Stimulated activated CD4-positive, alpha-beta T cell treated with anti-CD3 and anti-CD28 coated beads, Interleukin-1b, Interleukin-23, amount 100 ng/mL, for 4 hours (primary cell): ENCODE data around the gene CCT8L2.
"Not testable (repeated sequence)": the region's sequence is repeated elsewhere in the genome, so short reads cannot be mapped to it uniquely, and the experiment has no call there.

Experiments used
- DNase-seq, 2 donors: peaks; one replicate each; pipeline ENCODE4 v3.0.0-alpha.2; 2020; ENCODE audit warnings: low read depth in 2 of 2

The CCT8L2 gene

DNA sequence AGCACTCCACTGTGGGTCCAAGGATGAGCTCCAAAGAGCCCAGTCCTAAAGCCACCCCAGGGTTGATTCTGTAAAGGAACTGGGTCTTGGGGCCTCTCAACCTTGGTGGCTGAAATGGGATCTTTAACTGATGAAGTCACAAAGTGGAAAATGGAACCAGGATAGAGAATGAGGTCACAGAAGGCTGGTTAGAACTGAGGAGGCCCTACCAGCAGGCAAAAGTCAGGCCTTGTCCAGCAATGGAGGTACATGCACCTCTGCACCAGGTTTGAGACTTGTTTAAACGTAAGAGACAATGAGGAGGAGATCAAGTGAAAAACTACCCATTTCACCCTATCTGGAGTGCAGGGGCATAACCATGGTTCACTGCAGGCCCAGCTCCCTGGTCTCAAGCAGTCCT lies at the start of gene CCT8L2:
CCT8L2 (minus strand) TSS at position 101 of the 400 bp plus-strand sequence. CDS start 260 bp downstream, outside the sequence.
- DNase-seq, result not testable (repeated sequence)

- not testable (repeated sequence) for DNase-seq
These were observed 42.8 kb upstream of the CCT8L2 start for GRCh38 chr22:16635442-16635841.

DNA sequence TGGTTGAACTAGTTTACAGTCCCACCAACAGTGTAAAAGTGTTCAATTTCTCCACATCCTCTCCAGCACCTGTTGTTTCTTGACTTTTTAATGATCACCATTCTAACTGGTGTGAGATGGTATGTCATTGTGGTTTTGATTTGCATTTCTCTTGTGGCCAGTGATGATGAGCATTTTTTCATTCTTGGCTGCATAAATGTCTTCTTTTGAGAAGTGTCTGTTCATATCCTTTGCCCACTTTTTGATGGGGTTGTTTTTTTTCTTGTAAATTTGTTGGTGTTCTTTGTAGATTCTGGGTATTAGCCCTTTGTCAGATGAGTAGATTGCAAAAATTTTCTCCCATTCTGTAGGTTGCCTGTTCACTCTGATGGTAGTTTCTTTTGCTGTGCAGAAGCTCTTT lies 41.5 kb upstream of the CCT8L2 start:
- DNase-seq, result not testable (repeated sequence)

DNA sequence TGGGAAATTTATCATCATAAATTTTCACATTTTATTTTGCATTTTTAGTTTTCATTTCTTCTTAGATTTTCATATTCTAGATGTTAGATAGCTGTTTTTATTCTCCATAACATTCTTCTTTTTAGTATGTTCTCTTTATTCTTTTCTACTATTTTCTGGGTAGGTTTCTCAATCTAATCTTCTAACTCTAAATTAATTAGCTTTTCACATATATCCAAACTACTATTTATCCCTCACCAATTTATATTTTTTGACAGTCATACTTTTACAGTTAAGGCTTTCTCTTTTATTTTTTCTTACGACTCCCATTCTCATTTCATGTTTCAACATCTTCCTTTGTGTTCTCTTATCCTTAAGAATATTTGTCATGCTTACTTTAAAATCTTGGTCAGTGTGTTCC lies 35.9 kb upstream of the CCT8L2 start:
- not testable (repeated sequence) for DNase-seq

DNA sequence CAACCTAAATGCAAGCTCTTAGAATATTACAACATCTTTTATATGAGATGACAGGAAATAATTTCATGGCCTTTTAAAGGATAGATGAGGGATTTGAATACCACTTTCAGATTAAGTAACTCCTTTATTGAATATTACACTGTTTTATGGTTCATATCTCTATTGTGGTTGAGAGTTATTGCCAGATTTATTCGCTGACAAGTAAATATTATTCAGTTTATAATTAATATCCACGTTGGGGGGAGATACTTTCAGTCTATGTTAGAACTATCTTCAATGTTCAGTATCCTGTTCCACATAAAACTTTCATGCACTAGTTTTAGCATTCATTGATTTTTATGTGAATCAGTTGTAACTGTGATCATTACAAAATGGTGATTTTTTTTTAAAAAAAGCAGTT lies 32.4 kb upstream of the CCT8L2 start:
- DNase-seq, result not testable (repeated sequence)

DNA sequence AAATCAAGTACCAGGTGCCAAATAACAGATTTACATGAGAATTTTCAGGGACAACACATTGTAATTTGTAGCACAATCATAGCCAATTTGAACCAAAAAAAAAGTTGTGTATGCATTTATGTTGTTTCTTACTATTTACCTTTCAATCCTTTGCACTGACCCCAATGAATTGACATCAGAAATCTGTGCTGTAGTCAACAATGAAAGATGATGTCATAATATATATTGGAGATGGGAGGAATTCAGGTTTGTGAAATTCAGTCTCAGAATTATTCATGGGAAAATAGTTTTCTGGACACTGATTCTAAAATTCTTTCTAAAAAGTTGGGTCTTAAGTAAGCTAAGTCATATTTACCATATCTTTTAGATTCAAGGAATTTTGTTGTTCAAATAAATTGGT lies 31.0 kb upstream of the CCT8L2 start:
- DNase-seq, result not testable (repeated sequence)

DNA sequence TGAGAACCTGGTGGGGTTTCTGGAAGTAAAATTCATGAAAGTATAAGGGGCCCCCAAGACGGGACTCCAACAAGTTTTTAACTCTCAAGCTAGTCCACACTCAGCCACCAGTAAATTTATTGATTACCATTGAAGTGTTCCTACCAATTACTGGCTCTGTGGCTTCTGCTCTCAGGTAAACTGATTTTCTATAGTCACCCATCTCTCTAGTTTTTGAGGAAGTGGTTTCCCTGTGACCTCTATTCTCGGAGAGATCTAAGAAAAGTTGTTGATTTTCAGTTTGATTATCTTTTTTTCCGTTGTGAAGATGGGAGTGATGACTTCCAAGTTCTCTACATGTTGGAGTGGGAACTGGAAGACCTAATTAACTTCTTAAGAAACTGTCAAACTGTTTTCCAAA lies 24.9 kb upstream of the CCT8L2 start:
- DNase-seq, result not testable (repeated sequence)

DNA sequence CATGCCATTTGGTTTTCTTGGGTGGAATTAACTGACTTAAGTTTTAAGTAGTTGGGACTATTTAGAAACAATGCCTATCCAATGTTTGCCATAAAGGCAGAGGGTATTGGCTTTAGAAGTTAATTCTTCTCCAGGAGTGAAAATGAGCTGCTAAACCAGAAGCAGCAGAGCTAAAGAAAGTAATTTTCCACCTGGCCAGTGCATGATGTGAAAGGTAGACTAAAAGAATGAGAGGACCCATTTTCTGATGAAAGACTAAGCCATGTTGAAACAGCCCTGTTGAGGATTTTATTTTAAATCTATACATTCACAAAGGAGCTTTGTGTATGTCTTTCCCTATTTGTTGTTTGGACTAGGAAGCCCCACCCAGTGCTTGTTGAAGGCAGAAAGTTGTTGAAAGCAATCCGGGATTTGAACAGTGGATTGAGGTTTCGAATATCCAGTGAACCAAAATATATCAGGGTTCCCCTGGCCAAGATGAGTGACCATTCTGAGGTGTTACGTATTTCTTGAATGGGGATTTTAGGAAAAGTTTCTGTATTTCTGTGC lies 23.9 kb upstream of the CCT8L2 start:
- not testable (repeated sequence) for DNase-seq

GRCh38 chr22:16615606-16616245 lies 23.1 kb upstream of the CCT8L2 start:
- not testable (repeated sequence) for DNase-seq

- DNase-seq, result no peak
These were observed 17.1 kb upstream of the CCT8L2 start for GRCh38 chr22:16609548-16610261.

DNA sequence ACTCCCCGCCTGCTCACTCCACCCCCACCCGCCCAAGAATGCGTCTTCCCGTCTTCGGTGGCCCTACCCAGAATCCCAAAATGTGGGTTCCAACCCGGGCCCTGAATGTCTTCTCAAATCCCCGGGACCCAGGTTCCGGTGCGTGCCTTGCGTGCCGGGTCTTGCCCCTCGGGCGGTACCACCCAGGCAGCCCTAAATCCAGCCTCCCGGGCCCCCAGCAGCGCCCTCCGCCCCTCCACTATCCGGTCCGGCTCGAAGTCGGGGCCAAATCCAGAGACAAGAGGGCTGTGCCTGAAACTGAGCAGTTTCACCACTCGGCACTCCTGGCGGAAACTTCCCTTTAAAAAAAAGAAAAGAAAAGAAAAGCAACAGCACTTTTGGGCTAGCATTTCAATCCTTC lies 16.3 kb upstream of the CCT8L2 start:
- DNase-seq, result no peak

DNA sequence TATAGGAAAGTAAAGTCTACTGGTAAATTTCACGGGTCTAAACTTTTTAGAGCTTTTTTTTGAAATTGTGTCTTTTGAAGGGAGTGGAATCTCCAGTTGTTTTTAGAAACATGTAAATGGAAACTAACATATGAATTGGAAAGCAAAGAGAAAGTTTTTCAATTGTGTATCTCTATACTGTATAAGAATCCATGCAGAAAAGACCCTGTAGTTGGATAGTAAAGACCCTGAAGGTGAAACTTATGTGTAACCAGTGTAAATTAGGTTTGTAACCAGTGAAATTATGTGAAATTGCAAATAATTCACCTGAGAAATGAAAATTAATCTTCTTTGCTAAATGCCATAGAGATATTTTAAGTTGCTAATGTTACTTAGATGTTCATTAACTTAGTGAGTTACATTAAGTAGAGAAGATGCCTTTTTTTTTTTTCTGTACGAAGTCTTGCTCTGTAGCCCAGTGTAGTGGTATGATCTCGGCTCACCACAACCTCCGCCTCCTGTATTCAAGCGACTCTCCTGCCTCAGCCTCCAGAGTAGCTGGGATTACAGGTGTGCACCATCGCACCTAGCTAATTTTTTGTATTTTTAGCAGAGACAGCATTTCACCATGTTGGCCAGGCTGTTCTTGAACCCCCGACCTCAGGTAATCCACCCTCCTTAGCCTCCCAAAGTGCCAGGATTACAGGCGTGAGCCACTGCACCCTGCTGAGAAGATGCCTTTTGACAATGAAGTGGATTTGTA lies 11.8 kb upstream of the CCT8L2 start:
- not testable (repeated sequence) for DNase-seq

- DNase-seq, result not testable (repeated sequence)
These were observed 11.2 kb upstream of the CCT8L2 start for GRCh38 chr22:16603770-16604242.

- DNase-seq, result no peak
These were observed 10.8 kb upstream of the CCT8L2 start for GRCh38 chr22:16603448-16603768.

DNA sequence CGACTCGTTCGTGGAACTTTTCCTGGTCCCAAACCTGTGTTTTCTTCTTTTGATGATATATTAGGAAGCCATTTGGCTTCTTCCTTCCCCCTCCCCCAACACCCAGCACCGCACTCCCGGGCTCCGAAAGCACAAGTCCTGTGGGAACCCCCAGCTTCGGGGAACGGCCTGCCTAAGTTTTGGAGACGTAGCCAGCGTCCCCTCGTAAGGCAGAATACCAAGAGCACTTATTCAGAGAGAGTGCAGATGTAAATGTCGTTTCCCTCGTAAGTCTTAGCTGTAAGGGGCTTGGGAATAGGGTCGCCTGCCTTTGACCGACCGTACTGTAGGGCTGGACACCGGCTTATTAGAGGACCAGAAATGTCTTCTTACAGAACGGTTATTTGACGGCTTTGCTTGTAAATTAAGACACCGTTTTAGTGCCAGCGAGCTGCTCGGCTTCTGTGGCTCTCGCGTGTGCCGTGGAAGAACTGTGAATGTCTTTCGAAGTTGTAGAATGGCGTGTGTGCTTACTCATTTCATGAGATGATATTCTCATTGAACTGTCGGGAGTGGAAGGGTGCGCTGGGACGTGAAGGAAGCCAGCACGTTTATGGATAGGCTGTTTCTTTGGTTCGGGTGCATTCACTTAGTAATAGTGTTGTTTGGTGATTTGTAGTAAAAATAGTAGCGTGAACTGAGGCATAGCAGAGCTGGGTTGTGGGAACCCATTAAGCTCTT lies 10.3 kb upstream of the CCT8L2 start:
- DNase-seq, result not testable (repeated sequence)

GRCh38 chr22:16602224-16602727 lies 9.7 kb upstream of the CCT8L2 start:
- DNase-seq, result not testable (repeated sequence)

DNA sequence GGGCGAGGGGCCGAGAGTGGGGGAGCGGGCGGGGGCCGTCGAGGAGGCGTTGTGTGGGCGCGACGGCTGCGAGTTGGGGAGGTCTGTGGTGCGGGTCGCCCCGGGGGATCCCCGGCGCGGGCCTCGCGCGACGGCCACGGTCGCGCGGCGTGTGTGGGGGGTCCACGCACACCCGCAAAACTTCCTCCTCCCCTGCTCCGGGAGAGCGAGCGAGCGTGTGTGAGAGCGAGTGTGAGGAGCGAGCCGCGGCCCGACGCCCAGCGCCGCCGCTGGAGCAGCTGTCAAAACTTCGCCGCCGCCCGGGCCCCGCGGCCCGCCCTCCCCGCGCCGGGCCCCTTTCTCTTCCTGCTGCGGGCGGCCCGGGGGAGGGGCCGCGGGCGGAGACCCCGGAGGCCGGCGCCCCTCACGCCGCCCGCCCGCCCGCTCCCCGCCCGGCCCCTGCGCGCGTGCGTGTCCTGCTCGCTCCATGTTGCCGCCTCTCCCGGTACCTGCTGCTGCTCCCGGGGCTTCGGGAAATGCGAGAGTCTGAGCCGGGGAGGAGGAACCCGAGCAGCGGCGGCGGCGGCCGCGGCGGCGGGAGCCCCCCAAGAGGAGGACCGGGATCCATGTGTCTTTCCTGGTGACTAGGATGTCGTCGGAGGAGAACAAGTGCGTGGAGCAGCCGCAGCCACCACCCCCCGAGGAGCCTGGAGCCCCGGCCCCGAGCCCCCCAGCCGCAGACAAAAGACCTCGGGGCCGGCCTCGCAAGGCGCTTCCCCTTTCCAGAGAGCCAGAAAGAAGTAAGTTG lies 9.0 kb upstream of the CCT8L2 start:
- DNase-seq, result peak in 1 of 2 donors; percentile 4

DNA sequence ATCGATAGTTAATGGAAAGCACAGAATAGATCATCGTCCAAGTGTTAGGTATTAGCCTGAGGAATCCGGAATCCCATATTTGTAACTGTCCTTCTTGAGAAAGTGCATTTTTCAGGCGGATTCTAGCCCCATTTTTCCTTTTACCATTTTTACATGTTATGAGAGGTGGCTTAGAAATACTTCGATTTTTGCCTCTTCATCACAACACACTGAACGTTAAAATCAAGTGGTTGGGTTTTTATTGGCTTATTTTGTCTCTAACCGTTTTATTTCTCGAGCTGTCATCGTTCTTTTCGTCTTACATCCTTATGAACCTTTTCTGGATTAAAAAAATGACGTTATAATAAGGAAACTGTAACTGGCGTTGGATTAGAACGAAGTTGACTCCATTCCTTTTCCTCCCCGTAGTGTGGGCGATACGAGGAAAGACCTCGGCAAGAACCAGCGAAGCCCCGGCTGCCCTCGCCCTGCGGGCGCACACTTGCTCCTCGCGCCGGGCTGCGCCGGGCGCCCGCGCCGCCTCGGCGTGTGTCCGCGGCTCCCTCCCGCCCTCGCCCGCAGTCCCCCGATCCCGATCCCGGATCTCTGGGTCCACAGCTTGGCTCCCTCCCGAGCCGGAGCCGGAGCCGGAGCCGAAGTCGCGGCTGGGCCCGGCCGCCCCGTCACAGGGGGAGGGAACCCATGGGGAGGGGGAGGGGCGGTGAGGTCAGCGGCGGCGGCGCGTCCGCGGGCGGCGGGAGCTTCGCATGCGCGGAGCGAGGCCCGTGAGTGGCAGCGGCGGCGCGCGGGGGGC lies 8.2 kb upstream of the CCT8L2 start:
- peak; percentile 24 to 46 for DNase-seq

- DNase-seq, result not testable (repeated sequence)
These were observed 7.0 kb upstream of the CCT8L2 start for GRCh38 chr22:16599648-16600047.

DNA sequence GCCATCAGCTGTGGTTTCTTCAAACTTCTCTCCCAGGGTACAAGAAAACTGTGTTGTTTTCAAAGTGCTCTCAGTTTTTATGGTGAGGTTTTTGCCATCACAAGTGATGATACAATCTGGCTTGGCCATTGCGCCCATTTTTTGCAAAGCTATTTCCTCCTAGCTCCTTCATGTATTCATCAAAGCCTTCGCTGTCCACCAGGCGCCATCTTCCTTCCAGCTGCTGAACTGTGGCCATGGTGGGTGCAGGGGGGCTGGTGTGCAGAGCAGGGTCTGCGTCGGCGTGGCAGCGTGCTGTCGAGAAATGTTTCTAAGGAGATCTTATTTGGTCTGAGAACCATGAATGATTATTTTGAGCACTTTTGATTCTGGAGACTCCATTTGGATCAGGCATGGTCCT lies 2.6 kb upstream of the CCT8L2 start:
- not testable (repeated sequence) for DNase-seq
